Right lobe of liver (tissue), 4 donors: ENCODE measurements around the gene TTC7B.

Source experiments
- POLR2A ChIP-seq: fragments of 450-650 bp; IDR thresholded peaks from one replicate; pipeline ENCODE4 v1.6.1; 2017; ENCODE audit warnings: antibody characterized with exemption, mild to moderate bottlenecking
- TF ChIP-seq, protein P1 (sequence below), 4 donors: fragments of 200-600 bp in 3 of 4; fragments of 450-650 bp in 1 of 4; IDR thresholded peaks; one replicate each; pipeline versions ENCODE4 v1.5.1 to v1.8.0; 2016 to 2022; ENCODE audit warnings: antibody characterized with exemption in 4 of 4, mild to moderate bottlenecking in 2 of 4
- donor health status: DM: no; HTN: no; CAD: no.
- donor health status: DM: no; HTN: no; CAD: no.
- donor health status: DM: no; HTN: yes; CAD: no.

DNA sequence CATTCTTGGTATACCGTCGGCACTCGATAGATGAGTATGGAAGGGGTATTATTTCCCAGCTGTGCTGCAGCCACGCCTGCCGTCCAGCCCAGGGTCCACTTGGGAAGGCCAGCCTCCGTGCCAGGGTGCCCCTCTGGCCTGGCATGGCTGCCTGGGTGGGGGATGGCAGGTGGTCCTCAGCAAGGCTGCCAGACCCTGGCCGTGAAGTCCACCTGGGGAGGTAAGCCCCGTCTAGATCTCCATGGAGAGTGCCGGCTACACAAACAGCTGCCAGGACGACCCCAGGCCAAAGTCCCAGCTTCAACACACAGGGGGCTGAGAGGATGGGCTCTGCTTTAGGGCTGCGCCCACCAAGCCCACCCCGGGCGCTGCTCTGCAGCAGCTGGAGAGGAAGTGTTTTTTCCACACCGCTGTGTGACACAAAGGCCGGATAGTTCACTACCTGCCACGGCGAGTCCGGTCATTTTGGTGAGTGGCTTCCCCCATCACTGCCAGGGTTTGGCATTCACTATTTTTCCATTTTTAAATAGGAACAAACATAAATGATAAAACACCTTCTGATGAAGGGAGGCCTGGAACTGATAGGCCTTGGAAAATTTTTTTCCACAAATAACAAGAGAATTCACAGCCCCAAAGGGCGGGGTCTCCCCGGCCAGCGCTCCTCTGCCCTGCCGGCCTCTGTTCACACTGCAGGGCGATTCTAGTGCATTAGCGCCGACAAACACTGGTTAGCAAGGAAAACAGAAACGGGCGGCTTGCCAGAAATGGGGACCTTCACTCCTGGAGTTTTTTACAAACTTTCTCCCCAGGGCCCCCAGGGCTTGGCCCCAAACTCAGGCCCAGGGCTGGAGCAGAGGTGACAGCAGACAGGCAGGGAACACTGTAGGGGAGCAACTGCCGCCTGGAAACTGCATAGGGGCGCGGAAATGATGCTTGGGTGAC is 257.9 kb downstream of the TTC7B start:
- TF ChIP-seq, protein P1, sequence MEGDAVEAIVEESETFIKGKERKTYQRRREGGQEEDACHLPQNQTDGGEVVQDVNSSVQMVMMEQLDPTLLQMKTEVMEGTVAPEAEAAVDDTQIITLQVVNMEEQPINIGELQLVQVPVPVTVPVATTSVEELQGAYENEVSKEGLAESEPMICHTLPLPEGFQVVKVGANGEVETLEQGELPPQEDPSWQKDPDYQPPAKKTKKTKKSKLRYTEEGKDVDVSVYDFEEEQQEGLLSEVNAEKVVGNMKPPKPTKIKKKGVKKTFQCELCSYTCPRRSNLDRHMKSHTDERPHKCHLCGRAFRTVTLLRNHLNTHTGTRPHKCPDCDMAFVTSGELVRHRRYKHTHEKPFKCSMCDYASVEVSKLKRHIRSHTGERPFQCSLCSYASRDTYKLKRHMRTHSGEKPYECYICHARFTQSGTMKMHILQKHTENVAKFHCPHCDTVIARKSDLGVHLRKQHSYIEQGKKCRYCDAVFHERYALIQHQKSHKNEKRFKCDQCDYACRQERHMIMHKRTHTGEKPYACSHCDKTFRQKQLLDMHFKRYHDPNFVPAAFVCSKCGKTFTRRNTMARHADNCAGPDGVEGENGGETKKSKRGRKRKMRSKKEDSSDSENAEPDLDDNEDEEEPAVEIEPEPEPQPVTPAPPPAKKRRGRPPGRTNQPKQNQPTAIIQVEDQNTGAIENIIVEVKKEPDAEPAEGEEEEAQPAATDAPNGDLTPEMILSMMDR (IDR thresholded peaks at IDR 0.05): no peak
- TF ChIP-seq POLR2A: no peak
